A673 (cell line): ENCODE data around the gene SMYD3.

Source experiments
- EZH2 ChIP-seq: fragments of 200-600 bp; sonication (generic); IDR thresholded peaks from 2 replicates; pipeline ENCODE4 v1.6.1; 2017; ENCODE audit warnings: borderline replicate concordance, low read depth, mild to moderate bottlenecking, mixed read lengths, antibody characterized with exemption, low read length; ENCODE audit not compliant: poor library complexity, severe bottlenecking
- TF ChIP-seq, protein P1 (sequence below): fragments of 300-800, 200-600 bp; sonication (generic); conservative IDR thresholded peaks from 2 replicates; pipeline ENCODE4 v1.5.1; 2017; ENCODE audit warnings: low read depth, mild to moderate bottlenecking, antibody characterized with exemption, low read length, moderate library complexity, mixed read lengths

DNA sequence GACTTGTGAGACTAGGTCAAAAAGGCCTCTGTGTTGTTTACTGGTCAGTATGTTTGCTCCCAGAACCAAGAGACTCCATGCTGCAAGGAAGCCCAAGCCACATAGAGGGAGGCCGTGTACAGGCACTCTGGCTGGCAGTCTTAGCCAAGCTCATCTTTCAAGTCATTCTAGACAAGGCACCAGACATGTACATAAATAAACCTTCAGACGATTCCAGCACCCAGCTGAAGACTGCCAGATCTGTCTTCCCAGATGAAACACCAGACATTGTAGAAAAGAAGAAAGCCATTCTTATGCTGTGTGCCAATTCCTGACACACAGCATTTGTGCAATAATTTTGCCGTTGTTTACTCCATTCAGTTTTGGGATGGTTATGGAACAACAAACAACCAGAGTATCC, 756.8 kb downstream of the SMYD3 start:
- TF ChIP-seq, protein P1, sequence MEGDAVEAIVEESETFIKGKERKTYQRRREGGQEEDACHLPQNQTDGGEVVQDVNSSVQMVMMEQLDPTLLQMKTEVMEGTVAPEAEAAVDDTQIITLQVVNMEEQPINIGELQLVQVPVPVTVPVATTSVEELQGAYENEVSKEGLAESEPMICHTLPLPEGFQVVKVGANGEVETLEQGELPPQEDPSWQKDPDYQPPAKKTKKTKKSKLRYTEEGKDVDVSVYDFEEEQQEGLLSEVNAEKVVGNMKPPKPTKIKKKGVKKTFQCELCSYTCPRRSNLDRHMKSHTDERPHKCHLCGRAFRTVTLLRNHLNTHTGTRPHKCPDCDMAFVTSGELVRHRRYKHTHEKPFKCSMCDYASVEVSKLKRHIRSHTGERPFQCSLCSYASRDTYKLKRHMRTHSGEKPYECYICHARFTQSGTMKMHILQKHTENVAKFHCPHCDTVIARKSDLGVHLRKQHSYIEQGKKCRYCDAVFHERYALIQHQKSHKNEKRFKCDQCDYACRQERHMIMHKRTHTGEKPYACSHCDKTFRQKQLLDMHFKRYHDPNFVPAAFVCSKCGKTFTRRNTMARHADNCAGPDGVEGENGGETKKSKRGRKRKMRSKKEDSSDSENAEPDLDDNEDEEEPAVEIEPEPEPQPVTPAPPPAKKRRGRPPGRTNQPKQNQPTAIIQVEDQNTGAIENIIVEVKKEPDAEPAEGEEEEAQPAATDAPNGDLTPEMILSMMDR, result no peak
- TF ChIP-seq EZH2, result no peak
